NCI-H1436 treated with DMSO at 0.1 percent for 48 hours (cell line): ENCODE results near the gene PLA2G6.
"Not testable (repeated sequence)": the region's sequence is repeated elsewhere in the genome, so short reads cannot be mapped to it uniquely, and the experiment has no call there.

Experiments
- DNase-seq: peaks from one replicate; lab custom pipeline; 2025; lab: John Stamatoyannopoulos, UW

The PLA2G6 gene

GRCh38 chr22:38085501-38085900 lies 96.1 kb downstream of the PLA2G6 start:
- DNase-seq = no peak

GRCh38 chr22:38085056-38085455 lies 96.6 kb downstream of the PLA2G6 start:
- DNase-seq = no peak

GRCh38 chr22:38083931-38084631 lies 97.5 kb downstream of the PLA2G6 start, which contains the start of gene SLC16A8:
Gene SLC16A8, minus strand, starts transcription at chr22:38084184. Its CDS starts 1,311 bp downstream, at chr22:38082873.
- no peak for DNase-seq

GRCh38 chr22:38082986-38083710 lies 98.5 kb downstream of the PLA2G6 start:
- DNase-seq = no peak

- no peak for DNase-seq
Observed at GRCh38 chr22:38081941-38082828, 99.4 kb downstream of the PLA2G6 start.

- no peak for DNase-seq
Observed at GRCh38 chr22:38081636-38081940, 100.0 kb downstream of the PLA2G6 start.

- no peak for DNase-seq
Observed at GRCh38 chr22:38080850-38081635, 100.6 kb downstream of the PLA2G6 start.

- DNase-seq = no peak
Observed at GRCh38 chr22:38080474-38080849, 101.2 kb downstream of the PLA2G6 start.

GRCh38 chr22:38079804-38080203 lies 101.8 kb downstream of the PLA2G6 start:
- DNase-seq = no peak

- not testable (repeated sequence) for DNase-seq
Observed at GRCh38 chr22:38079208-38079607, 102.4 kb downstream of the PLA2G6 start.

- no peak for DNase-seq
Observed at GRCh38 chr22:38078046-38078840, 103.4 kb downstream of the PLA2G6 start.

GRCh38 chr22:38077595-38077994 lies 104.0 kb downstream of the PLA2G6 start:
- DNase-seq = no peak

GRCh38 chr22:38077096-38077495 lies 104.5 kb downstream of the PLA2G6 start:
- DNase-seq = no peak

- no peak for DNase-seq
Observed at GRCh38 chr22:38075961-38076360, 105.7 kb downstream of the PLA2G6 start.

GRCh38 chr22:38075105-38075825 lies 106.4 kb downstream of the PLA2G6 start:
- no peak for DNase-seq

GRCh38 chr22:38074181-38075104 lies 107.2 kb downstream of the PLA2G6 start:
- no peak for DNase-seq

GRCh38 chr22:38073150-38074130 lies 108.2 kb downstream of the PLA2G6 start:
- no peak for DNase-seq
